IPS-11a (cell line): Measurements from ENCODE around the gene LTB4R.

Experiments
- H3K4me3 ChIP-seq: one replicate; pipeline ENCODE4 v1.5.1; 2013; ENCODE audit warnings: low read depth, low read length, control low read depth

Gene LTB4R

DNA sequence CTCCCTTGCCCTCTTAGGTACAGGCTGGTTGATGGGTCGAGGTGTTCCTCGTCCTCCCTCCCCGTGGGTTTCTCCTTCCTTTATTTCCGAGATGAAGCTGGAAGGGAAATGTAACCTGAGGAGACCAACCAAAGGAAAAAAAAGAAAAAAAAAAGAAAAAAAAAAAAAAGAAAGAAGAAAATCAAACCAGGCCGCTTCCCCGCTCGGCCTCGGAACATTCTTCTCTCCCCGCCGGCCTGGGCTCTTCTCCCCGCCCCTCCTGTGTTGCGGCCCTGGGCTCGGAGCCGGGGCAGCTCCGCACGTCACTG is 55.1 kb downstream of the LTB4R start:
- H3K4me3 ChIP-seq: peak overlapping the region; percentile 31

DNA sequence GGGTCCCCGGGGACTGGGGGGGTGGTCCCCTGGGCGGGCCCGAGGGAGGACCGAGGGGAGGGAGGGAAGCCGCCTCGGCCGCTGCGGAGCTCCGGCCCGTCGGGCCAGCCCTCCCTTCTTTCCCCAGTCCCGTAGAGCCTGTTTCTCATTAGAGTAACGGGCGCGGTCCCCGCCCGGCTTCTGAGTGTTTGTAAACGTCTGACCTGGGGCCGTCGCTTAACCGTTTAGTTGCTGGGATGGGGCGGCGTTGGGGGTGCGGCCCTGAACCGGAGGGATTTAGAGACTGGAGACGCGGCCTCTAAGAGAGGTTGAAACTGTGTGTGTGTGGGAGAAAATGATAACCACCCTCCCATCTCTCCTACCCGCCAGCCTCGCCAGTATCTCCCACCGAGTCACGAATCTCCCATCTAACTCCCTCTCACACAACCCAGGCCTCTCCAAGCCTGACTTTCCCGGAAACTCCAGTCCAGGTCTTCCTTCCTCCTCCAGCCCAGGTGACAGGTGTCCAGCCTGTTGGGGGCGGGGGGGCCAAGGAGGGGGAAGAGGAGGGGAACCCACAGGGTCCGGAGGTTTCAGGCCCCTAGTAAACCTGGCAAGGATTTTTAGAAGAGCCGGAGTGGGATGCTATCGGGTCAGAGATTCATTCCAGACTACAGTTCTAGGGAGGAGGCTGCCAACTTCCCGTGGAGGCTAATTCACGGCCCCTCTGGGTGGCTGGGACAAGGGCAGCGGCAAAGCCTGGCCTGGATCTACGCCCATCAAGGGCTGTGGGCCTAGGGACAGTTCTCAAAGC is 55.6 kb downstream of the LTB4R start:
- peak overlapping the region; percentile 31 for H3K4me3 ChIP-seq
